HCEC 1CT (cell line): ENCODE measurements around the gene SFSWAP.
"Not testable (repeated sequence)": the region's sequence is repeated elsewhere in the genome, so short reads cannot be mapped to it uniquely, and the experiment has no call there.

Experiments used
- DNase-seq: peaks from one replicate; pipeline ENCODE4 v3.0.0-alpha.2; 2017

SFSWAP gene

DNA sequence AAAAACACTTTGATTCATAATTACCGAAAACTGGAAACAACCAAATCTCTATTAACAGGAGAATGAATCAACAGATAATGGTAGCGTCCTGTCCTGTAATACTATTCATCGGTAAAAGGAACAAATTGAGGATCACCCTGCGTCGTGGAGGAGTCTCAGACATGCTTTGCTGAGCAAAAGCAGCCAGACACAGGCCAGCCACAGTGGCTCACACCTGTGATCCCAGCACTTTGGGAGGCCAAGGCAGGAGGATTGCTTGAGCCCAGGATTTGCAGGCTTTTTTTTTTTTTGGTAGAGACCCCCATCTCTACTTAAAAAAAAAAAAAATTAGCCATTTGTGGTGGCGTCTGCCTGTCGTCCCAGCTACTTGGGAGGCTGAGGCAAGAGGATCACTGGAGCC is 83.2 kb downstream of the SFSWAP start:
- DNase-seq, result no peak

DNA sequence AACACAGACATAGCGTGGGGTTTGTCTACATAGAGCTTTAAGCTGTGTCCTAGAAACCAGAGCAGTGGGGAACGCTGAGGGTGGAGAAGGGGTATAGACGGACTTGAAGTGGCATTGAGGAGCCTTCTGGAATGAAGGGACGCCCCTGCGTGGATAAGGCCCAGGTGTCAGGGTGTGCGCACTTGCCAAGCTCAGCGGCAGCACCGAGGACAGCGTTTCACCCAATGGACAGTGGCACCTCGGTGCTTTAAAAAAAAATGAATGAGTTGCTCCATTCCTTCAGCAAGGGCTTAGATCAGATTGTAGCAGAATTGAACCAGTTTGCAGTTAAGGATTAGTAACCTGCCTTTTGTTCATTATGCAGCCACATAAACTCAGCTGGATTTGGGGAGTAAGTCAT is 83.7 kb downstream of the SFSWAP start:
- DNase-seq, result no peak

- no peak for DNase-seq
Observed at GRCh38 chr12:131795064-131795463, 84.2 kb downstream of the SFSWAP start.

- no peak for DNase-seq
Observed at GRCh38 chr12:131795690-131796410, 85.0 kb downstream of the SFSWAP start.

DNA sequence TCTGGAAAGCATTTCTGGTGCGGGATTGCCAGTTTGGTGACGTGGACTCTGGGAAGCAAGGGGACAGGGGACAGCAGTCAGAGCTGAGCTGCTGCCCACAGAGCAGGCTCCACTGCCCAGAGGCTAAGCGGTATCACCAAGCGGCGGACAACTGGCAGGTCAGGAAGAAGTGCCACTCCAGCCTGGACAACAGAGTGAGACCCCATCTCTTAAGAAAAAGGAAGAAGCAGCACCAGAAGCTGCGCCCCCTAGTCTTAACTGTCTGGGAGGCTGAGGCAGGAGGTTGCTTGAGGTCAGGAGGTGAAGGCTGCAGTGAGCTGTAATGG is 85.5 kb downstream of the SFSWAP start:
- DNase-seq, result no peak

DNA sequence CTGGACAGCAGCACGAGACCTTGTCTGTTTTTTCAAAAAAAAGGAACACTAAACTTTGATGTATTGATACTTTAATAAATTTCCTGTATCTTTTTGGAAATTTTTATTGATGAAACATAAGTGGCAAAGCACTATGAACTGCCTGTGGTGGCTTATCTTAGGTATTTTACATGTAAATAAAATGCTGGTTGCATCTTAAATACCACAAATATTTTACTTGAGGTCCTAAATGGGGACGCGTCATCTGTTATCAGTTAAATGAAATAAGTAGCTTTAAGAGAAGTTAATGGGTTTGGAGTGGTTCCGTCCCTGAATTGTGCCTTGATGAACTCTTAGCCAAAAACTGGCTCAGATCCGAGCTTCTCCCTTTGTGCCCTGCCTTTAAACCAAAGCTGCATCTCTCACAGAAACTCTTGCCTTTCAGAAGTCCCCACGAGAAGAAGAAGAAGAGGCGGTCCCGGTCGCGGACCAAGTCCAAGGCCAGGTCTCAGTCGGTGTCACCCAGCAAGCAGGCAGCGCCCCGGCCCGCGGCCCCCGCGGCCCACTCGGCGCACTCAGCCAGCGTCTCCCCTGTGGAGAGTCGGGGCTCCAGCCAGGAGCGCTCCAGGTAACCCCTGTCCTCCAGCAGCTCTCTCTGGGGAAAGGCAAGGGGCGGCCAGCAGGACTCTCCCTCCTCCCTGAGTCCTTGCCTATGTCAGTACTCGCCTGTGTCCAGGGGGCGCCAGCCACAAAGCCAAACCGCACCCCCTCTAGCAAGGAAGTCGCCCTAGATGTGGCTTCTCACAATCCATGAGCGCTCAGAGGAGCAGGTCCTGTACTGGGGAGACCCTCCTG is 86.1 kb downstream of the SFSWAP start:
- DNase-seq, result no peak

DNA sequence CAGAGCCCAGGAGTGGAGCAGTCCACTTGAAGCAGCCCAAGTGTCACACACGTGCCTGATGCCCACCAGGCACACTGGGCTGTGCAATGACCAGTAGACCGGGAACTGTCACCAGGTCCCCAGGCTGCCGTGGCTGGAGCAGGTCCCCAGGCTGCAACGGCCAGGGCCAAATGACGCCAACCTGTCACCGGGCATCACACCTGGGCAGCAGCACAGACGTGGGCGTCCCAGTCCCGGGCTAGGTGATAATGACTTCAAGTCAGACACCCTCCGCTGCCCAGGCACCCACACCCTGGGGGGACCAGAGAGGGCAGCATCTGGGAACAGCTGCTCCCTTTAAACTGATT is 86.7 kb downstream of the SFSWAP start:
- DNase-seq, result no peak

GRCh38 chr12:131799195-131799594 is 88.3 kb downstream of the SFSWAP start:
- DNase-seq, result no peak

DNA sequence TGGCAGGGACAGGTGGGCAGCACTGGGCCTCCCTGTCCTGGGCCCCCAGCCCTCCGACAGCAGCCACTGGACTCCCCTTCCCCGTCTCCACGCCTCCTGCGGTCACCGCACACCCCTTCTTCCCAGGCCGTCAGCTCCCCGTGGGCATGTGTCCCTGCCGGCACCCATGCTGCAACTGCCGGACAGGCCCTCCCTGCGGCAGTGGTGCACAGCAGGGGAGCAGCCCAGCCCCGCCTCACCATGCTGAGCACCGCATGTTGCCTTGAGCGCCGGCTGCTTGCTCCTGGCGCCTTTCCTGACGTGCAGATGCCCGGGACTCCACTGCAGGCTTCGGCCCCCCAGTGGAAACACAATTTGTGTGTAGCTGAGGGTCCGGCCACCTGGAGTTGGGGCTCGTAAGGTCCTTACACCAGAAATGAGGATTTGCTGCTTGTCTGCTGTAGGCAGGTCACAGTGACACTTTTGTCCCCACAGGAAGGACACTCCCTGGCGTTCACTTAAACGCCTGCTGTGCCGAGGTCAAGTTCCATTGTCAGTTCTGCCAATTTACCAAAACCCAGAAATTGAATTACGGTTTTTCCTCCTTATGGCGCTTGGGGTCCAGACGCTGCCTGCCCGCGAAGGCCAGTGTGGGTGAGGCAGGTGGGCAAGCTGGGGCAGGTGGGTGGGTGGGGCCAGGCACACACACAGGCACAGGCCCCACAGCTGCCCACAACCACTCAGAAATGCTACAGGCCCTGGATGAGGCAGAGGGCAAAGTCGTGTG is 89.1 kb downstream of the SFSWAP start:
- DNase-seq, result no peak

DNA sequence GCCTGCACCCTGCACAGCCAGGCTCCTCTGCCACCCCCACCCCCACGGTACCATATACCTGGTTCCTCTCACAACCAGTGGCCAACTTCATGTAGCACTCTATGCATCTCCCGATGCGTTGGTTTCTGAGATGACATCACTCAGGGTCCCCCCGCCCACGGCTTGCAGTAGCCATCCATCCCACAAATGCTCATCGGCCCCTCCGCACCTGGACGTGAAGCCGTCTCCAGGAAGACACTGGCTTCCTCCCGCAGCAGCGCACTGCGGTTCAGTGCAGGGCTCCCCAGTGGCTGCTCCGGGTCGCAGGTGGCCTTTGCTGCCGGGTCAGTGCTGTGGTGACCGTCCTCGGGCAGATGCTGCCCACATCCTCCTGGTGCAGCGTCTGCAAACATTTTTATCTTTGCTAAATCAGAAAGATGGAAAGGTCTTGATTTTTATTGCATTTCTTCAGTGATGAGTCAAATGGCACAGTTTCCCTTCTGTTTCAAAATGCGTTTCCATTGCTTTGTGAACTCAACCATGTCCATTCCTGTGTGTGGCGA is 89.8 kb downstream of the SFSWAP start:
- DNase-seq, result no peak

- DNase-seq, result no peak
Observed at GRCh38 chr12:131801254-131801866, 90.5 kb downstream of the SFSWAP start.

- peak; percentile 45 for DNase-seq
Observed at GRCh38 chr12:131803961-131804521, 93.2 kb downstream of the SFSWAP start.

- DNase-seq, result no peak
Observed at GRCh38 chr12:131805421-131805820, 94.5 kb downstream of the SFSWAP start.

DNA sequence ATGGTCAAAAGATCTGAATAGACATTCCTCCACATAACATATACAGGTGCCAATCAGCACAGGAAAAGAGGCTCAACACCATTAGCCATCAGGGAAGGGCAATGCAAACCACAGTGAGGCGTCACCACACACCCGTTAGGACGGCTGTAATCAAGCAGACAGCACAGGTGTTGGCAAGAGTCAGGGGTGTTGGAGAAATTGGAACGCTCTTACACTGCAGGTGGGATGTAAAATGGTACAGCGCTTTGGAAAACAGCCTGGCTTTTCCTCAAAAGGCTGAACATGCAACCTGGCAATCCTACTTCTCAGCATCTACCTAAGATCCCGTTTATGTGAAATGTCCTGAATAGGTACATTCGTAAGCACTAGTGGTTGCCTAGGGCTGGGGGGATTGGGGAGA is 95.8 kb downstream of the SFSWAP start:
- no peak for DNase-seq

DNA sequence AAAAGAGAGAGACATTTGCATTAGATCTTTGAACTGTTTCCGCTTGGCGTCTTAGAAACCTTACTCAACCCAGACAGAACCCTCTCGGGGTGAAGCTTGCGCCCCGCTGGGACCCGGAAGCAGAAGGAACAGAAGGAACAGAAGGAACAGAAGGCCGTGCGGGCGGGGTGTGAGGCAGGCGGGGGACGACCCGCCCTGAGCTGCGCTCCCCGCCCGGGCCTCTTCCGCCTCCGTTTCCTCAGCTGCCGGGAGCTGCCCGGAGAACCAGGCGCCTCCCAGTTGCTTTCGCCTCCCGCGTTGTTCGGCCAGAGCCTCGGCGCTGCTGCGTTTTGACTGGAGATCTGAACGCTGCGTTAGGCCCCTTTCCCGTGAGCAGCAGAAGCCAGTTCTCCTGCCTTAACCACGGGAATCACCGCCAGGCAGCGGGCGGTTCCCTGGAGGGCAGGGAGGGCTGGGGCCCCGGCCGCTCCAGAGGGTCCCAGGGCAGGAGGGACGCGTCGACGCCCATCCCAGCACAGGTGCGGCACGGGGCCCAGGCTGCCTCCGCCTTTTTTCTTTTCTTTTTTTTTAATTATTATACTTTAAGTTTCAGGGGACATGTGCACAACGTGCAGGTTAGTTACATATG is 98.0 kb downstream of the SFSWAP start:
- DNase-seq, result no peak

DNA sequence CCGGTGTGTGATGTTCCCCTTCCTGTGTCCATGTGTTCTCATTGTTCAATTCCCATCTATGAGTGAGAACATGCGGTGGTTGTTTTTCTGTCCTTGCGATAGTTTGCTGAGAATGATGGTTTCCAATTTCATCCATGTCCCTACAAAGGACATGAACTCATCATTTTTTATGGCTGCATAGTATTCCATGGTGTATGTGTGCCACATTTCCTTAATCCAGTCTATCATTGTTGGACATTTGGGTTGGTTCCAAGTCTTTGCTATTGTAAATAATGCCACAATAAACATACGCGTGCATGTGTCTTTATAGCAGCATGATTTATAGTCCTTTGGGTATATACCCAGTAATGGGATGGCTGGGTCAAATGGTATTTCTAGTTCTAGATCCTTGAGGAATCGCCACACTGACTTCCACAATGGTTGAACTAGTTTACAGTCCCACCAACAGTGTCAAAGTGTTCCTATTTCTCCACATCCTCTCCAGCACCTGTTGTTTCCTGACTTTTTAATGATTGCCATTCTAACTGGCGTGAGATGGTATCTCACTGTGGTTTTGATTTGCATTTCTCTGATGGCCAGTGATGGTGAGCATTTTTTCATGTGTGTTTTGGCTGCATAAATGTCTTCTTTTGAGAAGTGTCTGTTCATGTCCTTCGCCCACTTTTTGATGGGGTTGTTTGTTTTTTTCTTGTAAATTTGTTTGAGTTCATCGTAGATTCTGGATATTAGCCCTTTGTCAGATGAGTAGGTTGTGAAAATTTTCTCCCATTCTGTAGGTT is 98.8 kb downstream of the SFSWAP start:
- not testable (repeated sequence) for DNase-seq

DNA sequence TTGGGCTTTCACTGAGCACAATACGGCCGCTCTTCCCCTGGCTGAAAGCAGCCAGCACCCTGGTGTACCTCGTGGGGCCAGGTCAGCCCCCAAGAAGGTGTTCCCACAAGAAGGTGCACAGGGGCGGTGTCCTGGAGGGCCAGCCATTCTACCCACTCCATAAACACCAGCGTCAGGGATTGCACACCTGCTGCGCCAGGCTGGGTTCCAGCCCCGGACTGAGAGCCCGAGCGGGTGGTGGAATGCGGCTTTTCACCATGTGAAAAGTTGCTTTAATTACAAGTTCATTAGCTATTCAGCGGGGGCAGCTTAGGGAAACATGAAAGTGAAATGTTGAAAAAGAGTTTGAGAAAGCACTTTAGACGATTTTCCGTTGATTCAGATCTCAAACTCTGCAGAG is 99.8 kb downstream of the SFSWAP start:
- no peak for DNase-seq

GRCh38 chr12:131815131-131815530 is 104.2 kb downstream of the SFSWAP start:
- no peak for DNase-seq

- no peak for DNase-seq
Observed at GRCh38 chr12:131816495-131816894, 105.6 kb downstream of the SFSWAP start.

DNA sequence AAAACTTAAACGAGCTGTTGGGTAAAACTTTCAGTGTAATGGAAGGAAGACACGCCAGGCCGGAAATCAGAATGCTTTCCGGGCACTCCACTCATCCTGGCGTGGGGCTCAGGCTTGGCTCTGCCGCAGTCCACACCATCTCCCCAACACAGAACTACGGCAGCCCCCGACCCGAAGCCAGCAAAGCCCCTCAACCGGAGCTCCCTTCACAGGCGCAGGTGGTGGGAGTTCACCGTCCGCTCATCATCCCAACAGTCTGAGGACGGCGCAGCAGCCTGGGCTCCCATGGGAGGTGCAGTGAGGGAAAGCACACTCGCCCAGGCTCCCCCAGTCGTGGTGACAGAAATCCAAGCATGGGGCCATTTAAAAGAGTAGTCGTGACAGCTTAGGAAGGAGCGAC is 106.4 kb downstream of the SFSWAP start:
- DNase-seq, result no peak

- no peak for DNase-seq
Observed at GRCh38 chr12:131818821-131819585, 108.1 kb downstream of the SFSWAP start.
